Measurements from ENCODE around the gene EMC10.
"Not testable (repeated sequence)": the region's sequence is repeated elsewhere in the genome, so short reads cannot be mapped to it uniquely, and the experiment has no call there.

Gene EMC10

GRCh38 chr19:50453243-50453642 is 23.1 kb upstream of the EMC10 start:
- no peak for DNase-seq

GRCh38 chr19:50455992-50456391 is 20.3 kb upstream of the EMC10 start:
- no peak for DNase-seq

- DNase-seq, result no peak
These were observed 19.0 kb upstream of the EMC10 start for GRCh38 chr19:50457300-50457699.

GRCh38 chr19:50458396-50459066 is 17.8 kb upstream of the EMC10 start:
- DNase-seq, result no peak

- no peak for DNase-seq
These were observed 17.2 kb upstream of the EMC10 start for GRCh38 chr19:50459067-50459456.

GRCh38 chr19:50459638-50460037 is 16.7 kb upstream of the EMC10 start:
- no peak for DNase-seq

GRCh38 chr19:50460161-50460765 is 16.0 kb upstream of the EMC10 start:
- DNase-seq, result no peak

- DNase-seq, result peak; percentile 55 to 59
These were observed 15.0 kb upstream of the EMC10 start for GRCh38 chr19:50461066-50461875.

- DNase-seq, result no peak
These were observed 13.3 kb upstream of the EMC10 start for GRCh38 chr19:50462970-50463369.

GRCh38 chr19:50464348-50464747 is 12.0 kb upstream of the EMC10 start:
- no peak for DNase-seq

GRCh38 chr19:50465000-50465399 is 11.3 kb upstream of the EMC10 start:
- DNase-seq, result no peak

- DNase-seq, result no peak
These were observed 10.2 kb upstream of the EMC10 start for GRCh38 chr19:50465986-50466705.

- no peak for DNase-seq
These were observed 9.6 kb upstream of the EMC10 start for GRCh38 chr19:50466706-50467039.

GRCh38 chr19:50467566-50467965 is 8.7 kb upstream of the EMC10 start:
- DNase-seq, result no peak

GRCh38 chr19:50468818-50469217 is 7.5 kb upstream of the EMC10 start:
- no peak for DNase-seq

- not testable (repeated sequence) for DNase-seq
These were observed 3.0 kb upstream of the EMC10 start for GRCh38 chr19:50473336-50473735.

GRCh38 chr19:50475101-50475568 is 1.2 kb upstream of the EMC10 start:
- DNase-seq, result no peak

GRCh38 chr19:50475736-50476223 is 527 bp upstream of the EMC10 start:
- no peak for DNase-seq

- no peak for DNase-seq
These were observed 566 bp downstream of the EMC10 start for GRCh38 chr19:50476907-50477238.

GRCh38 chr19:50477751-50478515 is 1.6 kb downstream of the EMC10 start:
- no peak for DNase-seq

GRCh38 chr19:50478901-50479715 is 2.8 kb downstream of the EMC10 start:
- no peak for DNase-seq
